ENCODE data around the gene ANKS6. TPM values are rescaled to one million over a fixed set of nuclear protein-coding genes. Genes with fewer than 3 reads are reported as not detected.

The ANKS6 gene
- total and polyA plus RNA-seq, 2 of the 8 experiments (the other 6 are each of a cell fraction or from before 2014, with no cell fraction given), result 34.1 to 56.3 TPM

DNA sequence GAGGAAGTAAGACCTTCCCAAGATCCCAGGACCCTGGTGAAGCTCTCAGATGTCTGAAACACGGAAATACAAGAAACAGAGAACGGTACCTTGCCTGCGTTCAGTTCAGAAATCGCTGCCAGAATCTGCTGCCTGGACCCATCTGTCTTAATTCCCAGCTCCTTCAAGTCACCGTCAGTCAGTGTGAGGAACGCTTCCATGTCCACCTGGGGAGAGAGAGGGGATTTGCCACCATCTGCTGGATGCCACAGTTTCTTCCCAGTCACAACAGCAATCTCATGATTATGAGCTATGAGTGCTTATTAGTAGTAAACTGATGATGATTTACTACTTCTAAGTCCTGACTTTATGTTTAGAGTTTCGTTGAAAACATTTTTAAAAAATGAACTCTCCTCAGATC, 50.9 kb downstream of the ANKS6 start:
- H3K23me2 ChIP-seq (ENCODE audit: low read depth, low read length), result no peaks in the 10 kb centered on the region
- no peaks in the 10 kb centered on the region for H3K9me3 ChIP-seq (ENCODE audit: insufficient read depth in 2 of 2, low read depth in 1 of 2, low read length in 1 of 2)
- H3K27ac ChIP-seq (ENCODE audit: low read depth, low read length), result no peak overlapping the region
- H3K27me3 ChIP-seq (replicated peaks in 1 of 4; ENCODE audit: control insufficient read depth in 3 of 4, extremely low read depth in 1 of 4, insufficient read depth in 3 of 4, low read length in 3 of 4), result no peaks in the 10 kb centered on the region
- no peak overlapping the region for H3K4me2 ChIP-seq (ENCODE audit: insufficient read depth in 1 of 2, low read depth in 2 of 2, low read length in 2 of 2)
- no peak overlapping the region for H2BK120ac ChIP-seq (replicated peaks; ENCODE audit: low read depth, low read length)
- H3K9ac ChIP-seq (replicated peaks in 1 of 4; ENCODE audit: extremely low read depth in 1 of 4, low read depth in 3 of 4, low read length in 3 of 4), result no peak overlapping the region
- no peak overlapping the region for H2AK5ac ChIP-seq (ENCODE audit: low read depth, low read length)
- no peak overlapping the region for H2BK12ac ChIP-seq (ENCODE audit: low read depth, low read length)
- H3K79me1 ChIP-seq (ENCODE audit: low read depth, low read length), result no peaks in the 10 kb centered on the region; the same call in 1 of the 2 replicates
- H3K4me3 ChIP-seq (ENCODE audit: extremely low read depth in 1 of 4, insufficient read depth in 2 of 4, low read depth in 3 of 4, low read length in 4 of 4), result no peak overlapping the region
- no peak overlapping the region for H2BK15ac ChIP-seq (ENCODE audit: low read length)
- FAIRE-seq (no peak), DNase-seq (ENCODE audit: low read depth in 1 of 2, low spot score in 2 of 2) (no peak)
- H4K20me1 ChIP-seq (replicated peaks in 1 of 2; ENCODE audit: control insufficient read depth in 1 of 2, insufficient read depth in 2 of 2, low read length in 2 of 2), result no peaks in the 10 kb centered on the region
- H2AFZ ChIP-seq (ENCODE audit: low read length), result no peak overlapping the region
- no peak overlapping the region for H3K56ac ChIP-seq (replicated peaks; ENCODE audit: insufficient read length, low read depth, low read length)
- H3K79me2 ChIP-seq (ENCODE audit: control insufficient read depth in 1 of 2, insufficient read depth in 2 of 2, low read length in 2 of 2), result no peaks in the 10 kb centered on the region
- no peak overlapping the region for H4K5ac ChIP-seq (ENCODE audit: insufficient read length, low read depth, low read length)
- no peak overlapping the region for H4K91ac ChIP-seq (replicated peaks; ENCODE audit: insufficient read length, low read length)
- no peak overlapping the region for H2BK5ac ChIP-seq (ENCODE audit: low read depth, low read length)
- TF ChIP-seq FOSL1 (IDR thresholded peaks at IDR 0.05; ENCODE audit: insufficient read depth, low read depth, low read length), result no peak
- no peak overlapping the region for H3K14ac ChIP-seq (ENCODE audit: insufficient read length)
- no peak overlapping the region for H3K18ac ChIP-seq (ENCODE audit: extremely low read depth, low read length)
- no peak overlapping the region for H3K23ac ChIP-seq (ENCODE audit: insufficient read length)
- no peak overlapping the region for H2BK20ac ChIP-seq (ENCODE audit: low read length)
- peaks cover 0 to 32% (median 15%) of the 10 kb centered on the region in 4 experiments; a peak in 7 of 8 replicates for H3K36me3 ChIP-seq (ENCODE audit: control insufficient read depth in 2 of 4, insufficient read depth in 4 of 4, low read length in 3 of 4)
- POLR2A ChIA-PET (ENCODE audit: partially characterized antibody), result no interaction called here
- H3K4me1 ChIP-seq (replicated peaks in 1 of 4; ENCODE audit: control insufficient read depth in 3 of 4, insufficient read depth in 4 of 4, low read length in 3 of 4), result no peaks in the 10 kb centered on the region
- H3K4ac ChIP-seq (replicated peaks; ENCODE audit: insufficient read length, low read depth, low read length), result no peak overlapping the region
- CTCF ChIA-PET (ENCODE audit: partially characterized antibody), result interaction anchor here (1.2 to 6.4 kb wide), 3 partner anchors 9 to 30 kb away, joined by 3 to 27 read pairs (median 4); no protein-coding TSS in a partner anchor
- WGBS, 2 experiments (ENCODE audit: extremely low coverage in 1 of 2, insufficient coverage in 1 of 2, insufficient read length in 1 of 2, insufficient replicate concordance in 2 of 2, low coverage in 1 of 2, low lambda C conversion rate in 2 of 2, missing lambda C conversion rate in 1 of 2), result 88% methylated on average over 7 of the region's 7 CpGs; no CpG with 5 or more reads in 1 of the 2 experiments
- no peak overlapping the region for H4K8ac ChIP-seq (ENCODE audit: extremely low read depth, insufficient read depth, low read length)

Data from H1 (cell line).